NCI-H460 (cell line): ENCODE data around the gene PTGES2. TPM values are rescaled to one million over a fixed set of nuclear protein-coding genes. Genes with fewer than 3 reads are reported as not detected.

Source experiments
- DNase-seq: peaks from one replicate; pipeline ENCODE4 v3.0.0-alpha.2; 2016; ENCODE audit warnings: low read depth; ENCODE audit errors: extremely low read depth
- polyA plus RNA-seq: library from polyadenylated mRNA; depleted of rRNA; stranded (reverse); fragments of >200 nt; gene quantifications from 2 replicates; pipeline ENCODE4 v1.2.3, GENCODE V29; 2014; cell fraction: nucleus; rRNA removed
- total RNA-seq: library from RNA; depleted of rRNA; stranded (reverse); fragments of >200 nt; shearing (Covaris generic); gene quantifications from 2 replicates; pipeline ENCODE4 v1.2.3, GENCODE V29; 2014; rRNA removed

PTGES2 gene
- total RNA-seq, result 76.6 and 80.3 TPM in 2 replicates
- polyA plus RNA-seq, result 251 and 278 TPM in 2 replicates

- peak; percentile 81 for DNase-seq
Measured at GRCh38 chr9:128127568-128127989, at the start of gene PTGES2. Gene PTGES2, minus strand, starts transcription at chr9:128127729. Its CDS starts 12 bp downstream, at chr9:128127717.

- no peak for DNase-seq
Measured at GRCh38 chr9:128175726-128176125, 48.2 kb upstream of the PTGES2 start.

- DNase-seq, result no peak
Measured at GRCh38 chr9:128175102-128175563, 47.6 kb upstream of the PTGES2 start.

GRCh38 chr9:128174062-128174461 is 46.5 kb upstream of the PTGES2 start:
- DNase-seq, result no peak

- no peak for DNase-seq
Measured at GRCh38 chr9:128169925-128170324, 42.4 kb upstream of the PTGES2 start.

DNA sequence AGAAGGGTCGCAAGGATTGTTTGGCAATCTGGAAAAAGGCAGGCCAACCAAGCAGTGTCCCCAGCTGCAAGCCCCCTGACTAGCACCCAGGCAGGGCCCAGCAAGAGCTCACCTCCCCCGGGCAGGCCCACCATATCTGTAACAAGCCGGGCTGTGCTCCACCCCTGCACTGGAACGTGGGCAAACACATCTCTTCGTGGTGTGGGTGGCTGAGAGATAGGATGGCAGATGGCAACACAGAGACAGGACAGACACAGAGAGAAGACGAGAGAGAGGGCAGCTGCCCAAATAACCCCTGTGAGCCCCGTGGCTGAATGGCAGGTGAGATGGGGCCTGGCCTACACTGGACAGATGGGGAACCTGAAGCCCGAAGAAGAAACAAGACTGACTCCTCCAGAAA is 42.0 kb upstream of the PTGES2 start:
- no peak for DNase-seq

GRCh38 chr9:128168731-128169308 is 41.3 kb upstream of the PTGES2 start:
- DNase-seq, result no peak

- no peak for DNase-seq
Measured at GRCh38 chr9:128167209-128167608, 39.7 kb upstream of the PTGES2 start.

DNA sequence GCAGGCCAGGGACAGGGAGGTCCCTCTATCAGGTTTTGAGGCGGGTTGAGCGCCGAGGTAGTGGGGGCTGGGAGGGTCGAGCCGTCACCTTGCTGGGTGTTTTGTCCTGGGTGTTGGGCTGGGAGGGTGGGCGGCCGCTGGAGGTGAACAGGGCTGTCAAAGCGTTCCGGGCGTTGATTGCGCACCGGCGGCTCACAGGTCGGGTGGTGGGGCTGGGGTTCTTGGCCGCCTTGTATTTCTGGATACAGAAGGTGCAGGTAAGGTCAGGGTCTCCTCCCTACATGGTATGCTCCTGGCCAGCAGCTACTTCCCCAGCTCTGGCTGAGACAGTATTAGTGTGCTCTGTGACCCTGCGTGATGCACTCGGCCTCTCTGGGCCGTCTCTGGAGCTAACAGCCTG is 38.6 kb upstream of the PTGES2 start:
- no peak for DNase-seq

- no peak for DNase-seq
Measured at GRCh38 chr9:128164307-128164885, 36.9 kb upstream of the PTGES2 start.

DNA sequence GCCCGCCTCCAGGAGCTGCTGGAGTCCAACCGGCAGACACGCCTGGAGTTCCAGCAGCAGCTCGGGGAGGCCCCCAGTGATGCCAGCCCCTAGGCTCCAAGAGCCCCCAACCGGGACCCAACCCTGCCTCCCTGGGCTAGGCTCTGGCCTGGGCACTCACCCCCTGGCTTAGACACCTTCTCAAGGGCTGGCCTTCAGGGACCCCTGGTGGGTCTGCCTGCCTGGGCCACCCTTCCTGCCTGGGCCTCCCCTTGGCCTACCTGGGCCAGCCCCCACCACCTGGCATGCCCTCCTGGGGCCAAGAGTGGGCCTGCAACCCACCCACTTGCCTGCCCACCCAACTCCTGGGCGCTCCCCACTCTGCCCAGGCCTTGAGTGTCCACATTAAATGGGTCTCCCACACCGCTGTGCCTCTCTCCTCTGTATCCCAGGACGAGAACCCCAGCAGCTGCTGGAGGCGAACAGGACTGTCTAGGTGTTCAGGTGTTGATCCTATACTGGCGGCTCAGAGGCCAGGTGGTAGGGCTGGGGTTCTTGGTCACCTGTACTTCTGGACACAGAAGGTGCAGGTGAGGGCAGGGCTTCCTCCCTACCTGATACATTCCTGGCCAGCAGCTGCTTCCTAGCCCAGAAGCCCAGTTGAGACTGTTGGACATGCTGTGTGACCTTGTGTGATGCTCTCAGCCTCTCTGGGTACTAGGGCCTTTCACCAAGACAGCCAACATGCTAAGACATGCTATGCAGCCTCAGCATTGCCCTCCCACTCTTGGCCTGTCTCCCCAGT is 36.2 kb upstream of the PTGES2 start:
- DNase-seq, result no peak

- no peak for DNase-seq
Measured at GRCh38 chr9:128163027-128163515, 35.5 kb upstream of the PTGES2 start.

DNA sequence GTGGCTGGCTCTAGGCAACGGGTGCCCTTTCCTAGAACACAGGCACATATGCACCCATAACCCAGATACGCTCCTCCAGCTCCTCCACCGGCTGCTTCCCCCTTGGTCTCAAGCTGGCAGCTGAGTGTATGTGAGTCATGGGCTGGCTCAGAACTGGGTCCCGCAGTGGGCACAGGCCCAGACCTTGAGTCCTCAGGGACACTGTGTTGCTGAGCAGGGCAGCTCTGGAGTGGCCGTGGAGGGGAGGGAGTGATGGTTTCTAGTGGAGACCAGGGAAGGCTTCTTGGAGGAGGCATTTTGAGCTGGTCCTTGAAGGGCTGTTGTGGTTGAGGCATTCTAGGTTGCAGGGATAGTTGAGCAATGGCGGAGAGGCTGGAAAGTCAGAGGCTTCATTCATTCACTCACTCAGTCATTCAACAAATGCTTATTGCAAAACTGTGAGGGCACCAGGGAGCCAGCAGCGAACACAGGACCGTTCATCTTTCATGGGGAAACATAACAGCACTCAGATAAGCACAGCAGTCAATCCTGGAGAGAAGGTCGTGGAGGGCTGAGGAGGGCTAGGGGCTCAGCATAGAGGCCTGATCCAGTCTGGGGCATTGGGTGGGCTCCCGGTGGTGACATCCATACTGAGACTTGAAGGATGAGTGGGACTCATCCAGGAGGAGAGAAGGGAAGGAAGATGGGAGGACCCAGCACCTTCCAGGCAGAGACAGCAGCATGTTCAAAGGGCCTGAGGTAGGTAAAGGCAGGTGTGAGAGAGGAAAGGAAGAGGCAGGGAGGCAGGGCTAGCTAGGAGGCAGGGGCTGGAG is 34.9 kb upstream of the PTGES2 start:
- no peak for DNase-seq

DNA sequence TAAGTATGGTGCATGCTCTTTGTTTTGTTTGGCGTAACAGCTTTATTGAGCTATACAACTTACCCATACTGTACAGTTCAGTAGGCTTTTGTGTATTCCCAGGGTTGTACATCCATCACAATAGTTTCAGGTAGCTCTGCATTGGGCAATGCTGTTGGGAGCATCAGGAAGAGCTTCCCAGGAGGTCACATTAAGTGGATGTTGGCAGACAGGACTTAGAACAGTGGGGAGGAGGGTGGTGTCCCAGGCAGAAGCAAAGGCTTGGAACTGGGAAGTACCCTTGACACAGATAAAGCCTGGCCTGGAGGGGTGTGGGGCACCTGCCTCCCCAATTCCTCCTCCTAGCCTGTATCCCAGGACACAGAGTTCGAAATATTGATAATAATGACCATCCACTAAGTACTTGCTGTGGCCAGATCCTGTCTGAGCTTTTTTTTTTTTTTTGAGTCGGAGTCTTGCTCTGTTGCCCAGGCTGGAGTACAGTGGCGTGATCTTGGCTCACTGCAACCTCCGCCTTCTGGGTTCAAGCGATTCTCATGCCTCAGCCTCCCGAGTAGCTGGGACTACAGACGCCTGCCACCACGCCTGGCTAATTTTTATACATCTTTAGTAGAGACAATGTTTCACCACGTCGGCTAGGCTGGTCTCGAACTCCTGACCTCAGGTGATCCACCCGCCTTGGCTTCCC is 33.8 kb upstream of the PTGES2 start:
- DNase-seq, result no peak

- DNase-seq, result no peak
Measured at GRCh38 chr9:128160603-128160987, 33.1 kb upstream of the PTGES2 start.

DNA sequence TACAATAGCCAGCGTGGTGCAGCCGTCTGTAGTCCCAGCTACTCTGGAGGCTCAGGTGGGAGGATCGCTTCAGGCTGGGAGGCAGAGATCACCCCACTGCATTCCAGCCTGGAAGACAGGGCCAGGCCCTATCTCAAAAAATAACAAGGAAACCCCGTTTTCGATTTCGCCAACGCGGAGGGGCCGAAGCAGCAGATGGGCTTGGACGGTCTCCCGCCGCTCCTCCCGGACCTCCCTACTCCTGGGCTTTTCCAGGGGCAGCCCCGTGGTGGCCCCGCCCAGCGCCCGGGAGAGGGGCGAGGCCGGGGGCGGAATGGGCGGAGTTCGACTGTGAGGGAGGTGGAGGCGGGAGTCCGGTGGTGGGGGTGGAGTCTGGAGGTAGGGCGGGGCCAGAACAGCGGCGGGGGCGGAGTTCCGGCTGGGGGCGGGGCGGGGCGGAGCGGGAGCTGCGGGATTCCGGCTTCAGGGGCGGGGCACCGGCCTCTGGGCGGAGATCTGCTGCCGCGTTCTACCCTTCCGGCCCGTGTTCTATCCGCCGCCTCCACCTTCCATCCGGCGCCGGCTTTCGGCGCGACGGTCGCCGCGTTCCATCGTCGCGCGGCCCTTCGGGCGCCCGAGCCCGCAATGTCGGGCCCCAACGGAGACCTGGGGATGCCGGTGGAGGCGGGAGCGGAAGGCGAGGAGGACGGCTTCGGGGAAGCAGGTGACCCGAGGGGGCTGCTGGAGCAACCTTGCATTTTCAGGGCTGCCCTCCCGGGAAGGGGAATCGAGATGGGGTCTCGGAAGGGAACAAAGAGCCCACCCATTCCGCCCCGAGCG is 32.5 kb upstream of the PTGES2 start, which contains the start of gene BBLN:
Gene BBLN, plus strand, starts transcription at position 482 of the 819 bp plus-strand sequence. Its CDS starts 143 bp downstream, at position 625.
- DNase-seq, result peak; percentile 92

DNA sequence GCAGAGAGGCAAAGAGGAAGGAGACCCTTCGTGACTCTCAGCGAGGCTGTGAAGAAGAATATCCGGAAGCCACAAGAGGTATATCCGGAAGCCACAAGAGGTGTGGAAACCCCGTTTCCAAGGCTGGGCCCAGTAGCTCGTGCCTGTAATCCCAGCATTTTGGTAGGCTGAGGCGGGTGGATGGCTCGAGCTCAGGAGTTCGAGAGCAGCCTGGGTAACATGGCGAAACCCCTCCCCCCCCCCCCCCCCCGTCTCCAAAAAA is 31.9 kb upstream of the PTGES2 start:
- no peak for DNase-seq

DNA sequence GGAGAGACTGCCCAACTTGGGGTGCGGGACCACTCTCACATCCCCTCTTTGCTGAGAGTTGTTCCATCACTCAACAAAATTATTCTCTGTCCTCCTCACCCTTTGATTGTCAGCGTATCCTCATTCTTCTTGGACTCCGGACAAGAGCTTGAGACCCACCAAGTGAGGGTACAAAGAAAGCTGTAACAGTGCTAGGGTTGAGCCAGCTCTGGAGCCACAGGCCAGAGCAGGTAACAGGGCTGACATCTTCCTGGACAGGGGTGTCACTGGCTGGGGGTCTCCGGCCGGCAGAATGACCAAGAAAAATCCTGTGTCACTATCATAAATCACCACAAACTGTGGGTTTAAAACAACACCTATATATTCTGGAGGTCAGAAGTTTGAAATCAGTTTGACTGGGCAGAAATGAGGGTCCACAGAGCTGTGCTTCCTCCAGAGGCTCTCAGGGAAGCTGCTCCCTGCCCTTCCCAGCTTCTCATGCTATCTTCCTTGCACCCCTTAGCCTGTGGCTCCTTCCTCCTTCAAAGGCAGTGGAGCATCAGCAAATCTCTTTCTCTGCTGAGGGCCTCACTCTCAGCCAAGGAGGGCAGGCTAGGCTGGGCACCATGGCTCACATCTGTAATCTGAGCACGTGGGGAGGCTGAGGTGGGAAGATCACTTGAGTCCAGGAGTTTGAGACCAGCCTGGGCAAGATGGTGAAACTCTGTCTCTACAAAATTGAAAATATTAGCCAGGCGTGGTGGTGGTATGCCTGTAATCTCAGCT is 28.4 kb upstream of the PTGES2 start:
- no peak for DNase-seq
